NOMO-1 treated with DMSO at 0.1 percent for 48 hours (cell line): ENCODE measurements around the gene EIF4H.
"Not testable (repeated sequence)": the region's sequence is repeated elsewhere in the genome, so short reads cannot be mapped to it uniquely, and the experiment has no call there.

Source experiments
- DNase-seq: peaks from one replicate; lab custom pipeline; 2025; ENCODE audit not compliant: unreplicated experiment; lab: John Stamatoyannopoulos, UW

The EIF4H gene

GRCh38 chr7:74223711-74224510 is 49.8 kb downstream of the EIF4H start:
- DNase-seq, result no peak

DNA sequence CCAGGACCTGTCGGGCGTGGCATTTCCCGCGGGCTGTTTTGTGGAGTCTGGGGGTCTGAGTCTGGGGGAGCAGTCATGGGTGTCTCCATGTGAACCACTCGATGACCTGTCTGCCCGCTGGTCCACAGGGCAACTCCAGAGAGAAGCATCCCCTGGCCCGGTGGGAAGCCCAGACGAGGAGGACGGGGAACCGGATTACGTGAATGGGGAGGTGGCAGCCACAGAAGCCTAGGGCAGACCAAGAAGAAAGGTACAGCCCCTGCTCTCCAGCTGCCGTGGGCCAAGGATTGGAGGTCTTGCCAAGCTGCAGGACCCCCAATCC is 50.3 kb downstream of the EIF4H start:
- DNase-seq, result no peak

GRCh38 chr7:74224907-74225306 is 50.8 kb downstream of the EIF4H start:
- DNase-seq, result not testable (repeated sequence)

DNA sequence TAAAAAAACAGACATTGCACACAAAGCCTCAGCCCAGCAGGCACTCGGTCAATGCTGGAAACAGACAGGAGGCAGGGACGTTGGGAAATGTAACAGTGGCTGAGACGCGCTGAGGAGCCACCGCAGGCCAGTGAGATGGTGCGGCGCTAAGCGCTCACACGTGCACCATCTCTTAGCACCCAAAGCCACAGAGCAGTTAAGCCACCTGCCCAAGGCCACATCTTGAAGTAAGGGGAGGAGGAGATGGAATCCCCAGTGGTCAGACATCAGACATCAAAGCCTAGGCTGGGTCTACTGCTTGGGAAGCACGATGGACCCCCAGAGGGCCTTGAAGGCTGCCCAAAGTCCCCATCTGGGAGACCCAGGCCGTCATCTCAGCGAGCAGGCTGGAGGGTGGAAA is 51.2 kb downstream of the EIF4H start:
- DNase-seq, result peak; percentile 44

DNA sequence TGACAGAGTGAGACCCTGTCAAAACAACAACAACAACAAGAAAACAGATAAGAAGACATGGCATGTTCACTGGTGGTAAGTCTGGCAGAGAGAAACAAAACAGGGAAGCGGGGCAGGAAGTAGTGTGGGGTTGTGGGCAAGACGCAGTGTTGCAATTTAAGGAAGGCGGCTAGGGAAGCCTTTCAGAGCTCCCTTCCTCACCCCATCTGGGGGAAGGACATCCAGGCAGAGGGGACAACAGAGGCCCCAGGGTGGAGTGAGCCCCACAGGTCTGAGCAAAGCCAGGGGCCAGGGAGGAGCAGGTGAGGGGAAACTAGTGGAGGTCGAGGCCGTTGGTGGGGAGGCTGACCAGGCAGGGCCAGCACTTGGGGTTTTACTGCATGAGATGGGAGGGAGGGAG is 52.5 kb downstream of the EIF4H start:
- peak; percentile 98 for DNase-seq

DNA sequence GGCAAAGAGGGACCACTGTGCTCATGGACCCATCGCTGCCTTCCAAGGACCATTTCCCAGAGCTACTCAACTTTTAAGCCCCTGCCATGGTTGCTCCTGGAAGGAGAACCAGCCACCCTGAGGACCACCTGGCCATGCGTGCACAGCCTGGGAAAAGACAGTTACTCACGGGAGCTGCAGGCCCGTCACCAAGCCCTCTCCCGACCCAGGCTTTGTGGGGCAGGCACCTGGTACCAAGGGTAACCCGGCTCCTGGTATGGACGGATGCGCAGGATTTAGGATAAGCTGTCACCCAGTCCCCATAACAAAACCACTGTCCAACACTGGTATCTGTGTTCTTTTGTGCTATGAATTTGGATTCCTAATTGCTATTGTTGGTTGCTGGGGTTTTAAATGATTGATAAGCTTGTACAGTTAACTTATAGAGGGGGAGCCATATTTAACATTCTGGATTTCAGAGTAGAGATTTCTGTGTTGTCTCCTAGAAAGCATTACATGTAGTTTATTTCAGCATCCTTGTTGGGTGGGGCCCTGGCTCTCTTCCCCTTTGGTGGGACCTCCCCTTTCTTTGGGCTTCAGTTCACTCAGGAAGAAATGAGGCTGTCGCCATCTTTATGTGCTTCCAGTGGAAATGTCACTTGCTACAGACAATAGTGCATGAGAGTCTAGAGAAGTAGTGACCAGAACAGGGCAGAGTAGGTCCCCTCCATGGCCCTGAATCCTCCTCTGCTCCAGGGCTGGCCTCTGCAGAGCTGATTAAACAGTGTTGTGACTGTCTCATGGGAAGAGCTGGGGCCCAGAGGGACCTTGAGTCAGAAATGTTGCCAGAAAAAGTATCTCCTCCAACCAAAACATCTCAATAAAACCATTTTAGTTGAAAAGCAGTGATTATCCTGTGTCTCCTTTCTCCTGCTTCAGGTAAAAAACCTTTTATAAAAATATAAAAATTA is 55.1 kb downstream of the EIF4H start:
- peak; percentile 74 for DNase-seq

DNA sequence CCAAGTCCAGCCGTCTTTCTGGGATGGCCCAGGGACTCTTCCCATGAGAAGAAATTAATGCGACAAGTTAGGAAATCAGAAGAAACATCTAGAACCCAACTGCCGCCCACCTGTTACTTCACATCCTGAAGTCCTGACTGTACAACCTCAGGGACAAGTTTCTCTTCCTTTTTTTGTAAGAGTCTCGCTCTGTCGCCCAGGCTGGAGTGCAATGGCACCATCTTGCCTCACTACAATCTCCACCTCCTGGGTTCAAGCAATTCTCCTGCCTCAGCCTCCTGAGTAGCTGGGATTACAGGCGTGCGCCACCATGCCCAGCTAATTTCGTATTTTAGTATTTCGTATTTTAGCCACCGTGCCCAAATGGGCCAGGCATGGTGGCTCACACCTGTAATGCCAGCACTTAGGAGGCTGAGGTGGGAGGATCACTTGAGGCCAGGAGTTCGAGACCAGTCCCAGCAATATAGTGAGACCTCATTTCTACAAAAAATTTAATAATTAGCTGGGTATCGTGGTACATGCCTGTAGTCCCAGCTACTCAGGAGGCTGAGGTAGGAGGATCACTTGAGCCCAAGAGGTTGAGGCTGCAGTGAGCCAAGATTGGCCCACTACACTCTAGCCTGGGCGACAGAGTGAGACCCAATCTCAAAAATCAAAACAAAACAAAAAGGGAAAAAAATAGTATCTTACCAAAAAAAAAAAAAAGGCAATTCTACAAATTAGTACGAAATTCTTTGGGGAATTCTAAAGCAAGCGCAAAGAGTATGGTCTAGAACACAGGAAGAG is 56.5 kb downstream of the EIF4H start:
- DNase-seq, result peak; percentile 99

GRCh38 chr7:74231232-74231590 is 57.1 kb downstream of the EIF4H start:
- DNase-seq, result no peak

- no peak for DNase-seq
Measured at GRCh38 chr7:74233655-74234285, 59.6 kb downstream of the EIF4H start.

DNA sequence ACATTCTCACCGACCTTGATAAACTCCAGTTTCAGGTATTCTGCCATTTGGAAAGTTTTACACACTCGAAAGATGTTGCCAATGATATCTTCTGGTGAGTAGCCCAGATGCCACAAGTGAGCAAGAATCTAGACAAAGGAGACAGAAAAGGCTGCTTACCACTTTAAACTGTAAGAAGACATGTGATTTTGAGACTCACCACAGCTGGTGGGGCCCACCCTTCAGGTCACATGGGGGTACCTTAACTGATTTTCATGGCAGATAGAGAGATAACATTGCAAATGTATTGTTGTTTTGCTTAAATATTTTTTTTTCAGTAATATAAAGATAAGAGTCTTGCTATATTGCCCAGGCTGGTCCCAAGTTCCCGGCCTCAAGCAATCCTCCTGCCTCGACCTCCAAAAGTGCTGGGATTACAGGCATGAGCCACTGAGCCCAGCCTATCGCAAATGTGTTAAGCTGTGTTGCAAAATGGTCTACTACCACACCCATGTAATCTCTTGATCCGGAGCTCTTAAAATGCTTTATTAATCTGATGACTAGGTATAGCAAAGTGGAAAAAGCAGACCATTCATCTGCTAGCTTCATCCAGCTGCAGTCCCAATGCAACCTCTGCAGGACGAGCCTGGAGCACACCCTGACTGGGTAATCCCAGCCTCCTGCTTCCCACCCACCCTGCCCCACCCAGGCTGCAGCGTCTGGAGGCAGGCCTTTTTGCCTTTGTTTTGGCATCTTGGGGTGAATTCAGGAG is 61.5 kb downstream of the EIF4H start:
- DNase-seq, result no peak

- no peak for DNase-seq
Measured at GRCh38 chr7:74236284-74236683, 62.1 kb downstream of the EIF4H start.

- DNase-seq, result no peak
Measured at GRCh38 chr7:74240482-74240881, 66.3 kb downstream of the EIF4H start.

GRCh38 chr7:74242122-74242443 is 67.9 kb downstream of the EIF4H start:
- no peak for DNase-seq

DNA sequence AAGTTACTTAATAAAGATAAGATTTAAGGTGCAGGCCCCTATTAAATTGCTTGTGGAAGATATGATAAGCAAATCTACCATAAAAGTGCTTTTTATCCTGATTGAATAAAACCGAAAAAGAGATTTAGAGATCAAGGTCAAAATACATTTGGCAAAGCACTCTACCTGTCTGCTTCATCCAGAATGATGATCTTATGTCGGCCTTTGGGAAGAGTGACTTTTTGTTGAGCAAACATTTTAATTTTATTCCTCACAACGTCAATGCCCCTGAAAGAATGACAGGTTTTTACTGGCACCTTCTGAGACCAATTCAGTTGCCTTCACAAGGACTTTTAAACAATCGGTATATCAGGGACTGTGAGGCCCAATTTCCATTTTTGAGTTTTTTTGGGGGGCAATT is 72.3 kb downstream of the EIF4H start:
- DNase-seq, result no peak
